ENCODE results near the gene TSPAN1.

Gene TSPAN1

GRCh38 chr1:46188295-46189030 lies 13.6 kb downstream of the TSPAN1 start:
- DNase-seq = no peak

- no peak for DNase-seq
Measured at GRCh38 chr1:46190539-46190938, 15.7 kb downstream of the TSPAN1 start.

- DNase-seq = no peak
Measured at GRCh38 chr1:46191033-46191701, 16.3 kb downstream of the TSPAN1 start.

GRCh38 chr1:46192171-46192570 lies 17.3 kb downstream of the TSPAN1 start:
- DNase-seq = no peak

DNA sequence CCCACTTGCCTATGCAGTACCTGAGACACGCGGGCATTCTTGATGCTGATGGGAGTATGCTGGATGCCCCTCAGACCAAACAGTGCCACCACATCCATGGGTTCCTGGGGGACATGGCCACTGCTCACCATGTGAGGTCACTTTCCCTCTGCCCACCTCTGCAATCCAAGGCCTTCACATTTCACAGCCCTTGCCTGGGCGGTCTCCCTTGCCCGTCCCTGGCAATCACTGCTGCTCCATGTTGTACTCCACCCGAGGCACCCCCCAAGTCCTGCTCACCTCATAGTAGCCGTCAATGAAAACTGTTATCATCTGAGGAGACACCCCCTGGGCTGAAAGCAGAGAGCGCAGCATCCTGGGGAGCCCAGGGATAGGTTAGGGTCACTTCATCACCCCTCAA lies 18.4 kb downstream of the TSPAN1 start:
- DNase-seq = no peak

DNA sequence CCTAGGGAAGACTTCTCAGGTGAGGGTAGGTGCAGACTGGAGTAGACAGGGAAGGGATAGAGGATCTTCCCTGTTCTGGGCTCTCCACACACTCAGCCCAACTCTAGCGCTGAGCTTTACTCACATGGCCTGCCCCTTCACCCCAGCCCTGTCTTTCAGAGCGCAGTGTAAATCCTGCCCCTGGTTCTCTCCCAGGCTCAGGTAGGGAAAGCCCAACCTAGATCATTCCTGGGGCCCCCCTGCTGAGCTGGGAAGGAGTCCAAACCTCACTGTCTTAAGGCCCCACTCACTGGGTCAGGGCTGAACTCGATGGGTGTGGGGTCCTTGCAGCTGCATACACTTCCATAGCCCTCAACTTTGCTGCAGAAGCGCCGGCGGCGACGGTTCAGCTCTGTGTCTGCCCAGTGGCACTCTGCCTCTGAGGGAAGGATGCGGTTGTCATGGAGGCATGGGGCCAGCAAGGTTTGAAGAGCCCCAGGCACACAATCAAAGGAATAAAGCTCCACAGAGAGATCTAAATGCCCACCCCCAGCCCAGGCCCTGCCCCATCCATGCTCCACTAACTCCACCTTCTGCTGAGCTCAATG lies 19.2 kb downstream of the TSPAN1 start:
- DNase-seq = peak; percentile 31

GRCh38 chr1:46194641-46195193 lies 19.8 kb downstream of the TSPAN1 start:
- no peak for DNase-seq

- DNase-seq = no peak
Measured at GRCh38 chr1:46196609-46197008, 21.7 kb downstream of the TSPAN1 start.

DNA sequence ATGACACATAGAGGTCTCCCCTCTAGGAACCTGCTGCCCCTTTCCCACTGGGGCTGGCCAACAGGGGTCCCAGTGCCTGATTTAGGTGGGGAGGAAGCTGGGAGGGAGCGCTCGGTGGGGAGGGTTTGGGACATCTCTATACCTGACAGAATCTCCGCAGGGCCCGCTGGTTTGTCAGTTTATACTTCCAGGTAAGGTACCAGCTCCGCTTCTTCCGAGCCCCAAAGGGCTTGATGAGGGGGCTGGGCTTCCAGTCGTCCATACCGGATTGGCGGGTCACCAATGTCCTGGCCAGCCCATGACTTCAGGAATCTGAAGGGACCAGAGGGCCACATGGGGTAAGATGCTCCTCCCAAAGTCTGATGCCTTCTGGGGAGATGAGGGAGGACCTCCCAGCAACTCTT lies 22.7 kb downstream of the TSPAN1 start:
- no peak for DNase-seq

DNA sequence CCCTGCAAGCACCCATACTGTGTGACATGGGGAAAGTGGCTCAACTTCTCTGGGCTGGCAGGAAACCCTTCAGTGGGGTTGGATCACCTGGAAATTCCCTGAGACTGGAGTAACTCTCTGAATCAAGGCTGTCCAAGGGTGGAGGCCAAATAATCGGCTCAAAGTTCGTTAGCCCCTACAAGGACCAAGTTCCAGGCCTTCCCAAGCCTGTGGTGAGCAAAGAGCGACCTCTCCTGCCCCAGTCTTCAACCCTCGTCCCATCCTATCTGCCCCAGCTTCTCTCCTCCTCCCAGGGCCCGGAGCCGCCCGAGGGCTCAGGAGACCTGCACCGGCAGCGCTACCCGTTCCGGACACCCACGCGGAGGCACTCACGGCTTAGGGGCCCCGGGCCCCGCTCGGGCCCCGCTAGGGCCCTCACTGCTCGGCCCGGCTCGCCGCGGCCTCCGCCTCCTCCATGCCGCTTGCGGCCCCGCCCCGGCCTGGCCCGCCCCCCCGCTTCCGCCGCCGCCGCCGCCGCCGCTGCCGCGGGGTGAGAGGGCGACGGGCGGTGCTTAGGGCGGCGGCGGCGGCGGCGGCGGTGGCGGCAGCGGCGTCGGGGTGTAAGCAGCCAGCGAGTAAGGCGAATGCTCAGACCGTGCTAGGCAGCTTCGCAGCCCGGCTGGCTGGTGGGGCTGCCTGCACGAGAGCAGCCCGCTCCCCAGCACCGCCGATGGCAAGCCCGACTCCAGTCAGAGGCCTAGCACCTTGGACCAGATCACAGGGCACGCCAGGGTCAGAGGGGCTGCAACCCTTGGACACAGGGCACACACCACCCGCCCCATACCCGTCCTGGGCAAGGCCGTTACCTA lies 23.3 kb downstream of the TSPAN1 start, which contains the start of gene POMGNT1:
Gene POMGNT1 (minus strand): TSS at position 471 of the 848 bp plus-strand sequence. CDS start 613 bp downstream, outside the sequence.
- peak; percentile 27 for DNase-seq

GRCh38 chr1:46199233-46199749 lies 24.4 kb downstream of the TSPAN1 start:
- DNase-seq = no peak

DNA sequence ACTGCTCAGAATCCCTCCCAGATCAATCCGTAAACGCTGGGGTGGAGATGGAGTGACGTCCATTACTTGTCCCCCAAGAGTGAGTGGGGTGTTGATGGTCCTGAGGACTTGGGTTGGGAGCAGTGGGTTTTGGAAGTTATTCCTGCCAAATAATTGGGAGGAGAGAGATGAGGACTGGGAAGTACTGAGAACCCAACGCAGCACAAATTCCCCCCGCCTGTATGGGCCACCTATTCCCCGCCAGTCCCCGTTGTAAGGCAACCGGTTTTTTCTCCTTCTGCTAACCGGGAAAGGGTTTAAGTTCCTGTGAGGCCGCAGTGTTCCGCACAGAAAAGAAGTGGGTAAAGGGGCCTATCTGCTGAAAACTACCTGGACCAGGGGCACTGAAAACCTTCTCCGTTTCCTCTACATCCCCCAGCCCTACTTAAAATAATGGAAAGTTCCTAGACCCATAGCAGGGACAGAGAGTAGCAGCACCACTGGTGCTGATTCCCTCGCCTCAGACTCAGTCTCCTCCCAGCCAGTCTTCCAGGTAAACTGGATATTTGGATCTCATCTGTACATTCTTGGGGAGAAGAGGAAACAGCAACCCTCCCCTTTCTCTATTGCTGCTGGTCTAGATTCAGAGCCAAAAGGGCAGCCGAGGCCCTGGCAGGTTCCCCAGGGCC lies 29.0 kb downstream of the TSPAN1 start:
- no peak for DNase-seq

DNA sequence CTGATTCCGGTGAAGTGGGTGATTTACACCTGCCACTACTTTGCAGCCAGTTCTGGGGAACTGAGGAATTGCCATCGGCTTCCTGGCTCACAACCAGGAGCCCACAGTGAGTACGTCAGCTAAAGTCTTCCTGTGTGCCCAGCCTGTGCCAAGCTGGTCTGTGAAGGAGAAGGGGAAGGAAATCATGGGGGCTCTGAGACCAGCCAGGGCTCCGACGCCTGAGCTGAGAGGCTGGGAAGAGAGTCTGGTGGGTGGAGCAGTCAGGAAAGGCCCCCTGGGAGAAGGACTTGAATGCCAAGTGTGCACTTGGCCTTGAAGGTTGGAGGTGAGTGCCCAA lies 29.5 kb downstream of the TSPAN1 start:
- peak; percentile 92 for DNase-seq

GRCh38 chr1:46205141-46205540 lies 30.3 kb downstream of the TSPAN1 start:
- no peak for DNase-seq

DNA sequence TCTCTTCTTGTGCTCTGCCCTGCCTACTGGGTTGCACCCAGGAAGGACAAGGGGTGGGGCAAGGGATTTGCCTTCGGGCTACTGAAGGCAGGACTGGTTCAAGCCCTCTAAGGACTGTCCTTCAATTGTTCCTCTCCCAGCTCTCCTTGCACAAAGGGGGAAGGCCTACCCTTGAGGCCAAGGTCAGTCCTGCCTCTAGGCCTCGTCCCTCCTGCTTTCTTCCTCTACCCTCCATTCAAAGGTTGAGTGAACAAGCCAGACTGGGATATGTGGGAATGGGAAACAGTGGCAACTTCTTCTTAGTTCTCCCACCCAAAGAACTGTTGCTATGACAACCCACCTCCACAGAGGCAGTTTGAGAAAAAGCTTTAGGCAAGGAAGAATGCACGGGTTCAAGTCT lies 30.9 kb downstream of the TSPAN1 start:
- no peak for DNase-seq

DNA sequence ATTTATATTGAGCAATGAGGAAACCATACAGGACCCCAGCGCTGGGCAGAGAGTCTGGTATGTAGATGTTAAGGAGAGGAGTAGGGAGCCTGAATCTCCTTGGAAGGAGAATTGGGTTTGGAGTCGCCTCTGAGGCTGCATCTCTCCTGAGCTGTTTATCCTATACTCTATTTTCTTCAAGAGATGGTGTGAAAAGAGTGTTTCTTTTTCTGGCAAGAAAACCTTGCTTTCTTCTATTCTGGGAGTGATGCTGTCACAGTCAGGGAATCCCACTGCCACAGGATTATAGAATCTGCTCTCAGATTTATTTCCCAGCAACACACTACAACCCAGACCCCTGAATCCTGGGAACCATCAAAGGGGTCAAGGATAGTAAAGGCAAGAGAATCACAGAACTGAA lies 31.5 kb downstream of the TSPAN1 start:
- DNase-seq = no peak

GRCh38 chr1:46210561-46210960 lies 35.7 kb downstream of the TSPAN1 start:
- no peak for DNase-seq

DNA sequence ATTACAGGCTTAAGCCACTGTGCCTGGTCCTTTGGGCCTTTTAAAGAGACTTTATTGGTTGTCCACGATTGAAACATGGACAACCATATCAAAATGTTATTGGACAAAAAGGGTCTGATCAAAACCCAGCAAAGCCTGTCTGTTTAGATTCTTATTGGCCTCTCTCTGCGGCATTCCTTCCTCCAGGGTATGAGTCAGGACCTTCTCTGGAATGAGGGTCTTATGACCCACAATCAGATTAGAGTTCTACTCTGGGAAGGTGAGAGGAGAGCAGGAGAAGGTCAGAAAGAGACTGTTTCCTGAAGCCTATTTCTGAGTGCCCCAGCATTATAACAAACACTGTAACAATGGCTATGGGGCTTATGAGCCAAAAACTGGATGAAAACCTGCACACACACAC lies 36.2 kb downstream of the TSPAN1 start:
- no peak for DNase-seq

DNA sequence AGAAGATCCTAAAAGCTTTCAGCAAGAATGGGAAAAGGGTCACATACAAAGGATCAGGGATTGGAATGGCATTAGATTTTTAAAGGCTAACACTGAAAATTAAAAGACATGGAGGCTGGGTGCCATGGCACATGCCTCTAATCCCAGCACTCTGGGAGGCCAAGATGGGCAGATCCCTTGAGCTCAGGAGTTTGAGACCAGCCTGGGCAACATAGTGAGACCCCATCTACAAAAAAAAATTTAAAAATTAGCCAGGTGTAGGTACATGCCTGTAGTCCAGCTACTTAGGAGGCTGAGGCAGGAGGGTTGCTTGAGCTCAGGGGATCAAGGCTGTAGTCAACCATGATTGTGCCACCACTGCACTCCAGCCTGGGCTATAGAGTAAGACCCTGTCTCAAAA lies 40.6 kb downstream of the TSPAN1 start:
- no peak for DNase-seq

DNA sequence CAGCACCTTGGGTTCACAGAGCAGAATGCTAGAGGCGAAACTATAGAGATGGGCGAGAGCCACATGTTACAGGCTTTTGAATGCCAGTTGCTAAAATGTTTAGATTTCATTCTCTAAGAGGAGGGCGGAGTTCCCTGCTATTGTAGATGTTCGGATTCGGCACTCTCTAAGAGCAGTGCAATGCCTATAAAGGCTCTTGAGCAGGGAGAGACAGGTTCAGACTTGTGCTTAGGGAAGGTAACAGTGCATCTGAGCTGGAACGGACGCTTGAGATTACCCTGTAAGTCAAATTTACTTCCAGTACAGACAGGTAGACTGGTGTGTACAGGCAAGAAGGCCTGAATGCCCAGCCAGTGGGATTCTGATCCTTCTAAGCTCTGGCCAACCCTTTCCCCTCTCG lies 43.6 kb downstream of the TSPAN1 start:
- DNase-seq = peak; percentile 98

DNA sequence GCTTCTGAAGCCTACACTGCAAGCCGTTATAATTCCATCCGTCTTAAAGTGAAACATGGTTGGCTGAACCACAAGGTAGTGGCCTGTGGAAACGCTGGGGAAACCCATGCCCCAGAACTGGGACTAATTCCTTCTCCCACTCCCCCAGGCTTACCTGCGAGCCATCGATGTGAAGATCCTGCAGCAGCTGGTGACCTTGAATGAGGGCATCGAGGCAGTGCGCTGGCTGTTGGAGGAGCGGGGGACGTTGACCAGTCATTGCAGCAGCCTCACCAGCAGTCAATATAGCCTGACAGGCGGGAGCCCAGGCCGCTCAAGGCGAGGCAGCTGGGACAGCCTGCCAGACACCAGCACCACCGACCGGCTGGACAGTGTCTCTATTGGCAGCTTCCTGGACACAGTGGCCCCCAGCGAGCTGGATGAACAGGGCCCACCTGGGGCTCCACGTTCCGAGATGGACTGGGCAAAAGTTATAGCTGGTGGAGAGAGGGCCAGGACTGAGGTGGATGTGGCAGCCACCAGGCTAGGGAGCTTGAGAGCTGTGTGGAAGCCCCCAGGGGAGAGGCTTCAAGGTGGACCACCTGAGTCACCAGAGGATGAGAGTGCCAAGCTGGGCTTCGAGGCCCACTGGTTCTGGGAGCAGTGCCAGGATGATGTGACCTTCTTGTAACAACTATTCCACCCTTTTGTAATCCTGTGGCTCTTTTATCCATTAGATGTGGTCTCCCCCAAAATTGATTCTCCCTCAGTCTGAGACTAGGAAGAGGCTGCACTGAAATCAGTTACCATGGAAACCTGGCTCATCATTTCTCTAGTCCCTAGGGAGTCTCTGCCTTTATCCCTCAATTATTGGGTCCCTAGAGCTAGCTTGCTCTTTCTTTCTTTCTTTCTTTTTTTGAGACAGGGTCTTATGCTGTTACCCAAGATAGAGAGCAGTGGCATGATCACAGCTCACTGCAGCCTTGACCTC lies 44.9 kb downstream of the TSPAN1 start:
- DNase-seq = peak; percentile 27

Measured in DMS79 (cell line).